Neutrophil (primary cell): ENCODE data around the gene ZFP91.

Experiments used
- H3K27ac ChIP-seq: fragments of 200-600 bp; sonication (generic); 2 replicates; pipeline ENCODE4 v1.5.1; 2016; ENCODE audit warnings: mild to moderate bottlenecking, moderate library complexity
- H3K27me3 ChIP-seq: fragments of 200-600 bp; sonication (generic); 2 replicates; pipeline ENCODE4 v1.6.0; 2016; ENCODE audit warnings: mild to moderate bottlenecking
- H3K36me3 ChIP-seq: fragments of 200-600 bp; sonication (generic); 2 replicates; pipeline ENCODE4 v1.5.1; 2017
- H3K4me1 ChIP-seq, 2 experiments: fragments of 200-600 bp in 1 of 2; sonication (generic) in 1 of 2; 1 replicate in 1 of 2; 2 replicates in 1 of 2; pipeline versions ENCODE4 v1.5.1 to v1.6.1; 2013 to 2016; ENCODE audit warnings: low read depth in 1 of 2, low read length in 1 of 2, mild to moderate bottlenecking in 1 of 2, moderate library complexity in 1 of 2; ENCODE audit not compliant: control insufficient read depth in 1 of 2, insufficient read depth in 1 of 2
- H3K4me3 ChIP-seq, 2 experiments: fragments of 200-600 bp in 1 of 2; sonication (generic) in 1 of 2; 1 replicate in 1 of 2; 2 replicates in 1 of 2; pipeline ENCODE4 v1.5.1; 2013 to 2016; ENCODE audit warnings: low read depth in 1 of 2, low read length in 1 of 2, mild to moderate bottlenecking in 1 of 2, moderate library complexity in 1 of 2
- H3K9me3 ChIP-seq: fragments of 200-600 bp; sonication (generic); 2 replicates; pipeline ENCODE4 v1.5.1; 2016
- CTCF ChIP-seq: fragments of 200-600 bp; sonication (generic); IDR thresholded peaks from 2 replicates; pipeline ENCODE4 v1.5.1; 2016; ENCODE audit warnings: antibody characterized with exemption

The ZFP91 gene

GRCh38 chr11:58591659-58592058, 12.8 kb downstream of the ZFP91 start:
- H3K4me1 ChIP-seq: peaks cover 0 to 3% of the 10 kb centered on the region in 2 experiments
- no peak for TF ChIP-seq CTCF
- H3K27me3 ChIP-seq: no peaks in the 10 kb centered on the region
- no peaks in the 10 kb centered on the region for H3K9me3 ChIP-seq
- no peak overlapping the region for H3K27ac ChIP-seq
- H3K36me3 ChIP-seq: peaks cover 7% of the 10 kb centered on the region
- H3K4me3 ChIP-seq: no peak overlapping the region

- Histone ChIP-seq H3K27me3 (no peaks in the 10 kb centered on the region), H3K27ac (no peak overlapping the region), H3K4me1 (no peaks in the 10 kb centered on the region), H3K4me3 (no peak overlapping the region), H3K36me3 (peaks cover 7% of the 10 kb centered on the region), H3K9me3 (no peaks in the 10 kb centered on the region)
- no peak for TF ChIP-seq CTCF
Measured at GRCh38 chr11:58592760-58593472, 14.1 kb downstream of the ZFP91 start.

- Histone ChIP-seq H3K9me3 (no peaks in the 10 kb centered on the region), H3K4me1 (no peaks in the 10 kb centered on the region), H3K4me3 (no peak overlapping the region), H3K27ac (no peak overlapping the region), H3K27me3 (no peaks in the 10 kb centered on the region), H3K36me3 (peaks cover 7% of the 10 kb centered on the region)
- no peak for TF ChIP-seq CTCF
Measured at GRCh38 chr11:58594826-58595225, 16.0 kb downstream of the ZFP91 start.

GRCh38 chr11:58596621-58597020, 17.8 kb downstream of the ZFP91 start:
- H3K4me3 ChIP-seq: no peak overlapping the region
- no peak overlapping the region for H3K27ac ChIP-seq
- H3K4me1 ChIP-seq: no peaks in the 10 kb centered on the region
- H3K9me3 ChIP-seq: no peaks in the 10 kb centered on the region
- H3K36me3 ChIP-seq: peaks cover 7% of the 10 kb centered on the region
- TF ChIP-seq CTCF: no peak
- H3K27me3 ChIP-seq: no peaks in the 10 kb centered on the region

- Histone ChIP-seq H3K4me1 (no peaks in the 10 kb centered on the region), H3K4me3 (no peak overlapping the region), H3K27ac (no peak overlapping the region), H3K27me3 (no peaks in the 10 kb centered on the region), H3K36me3 (peaks cover 7% of the 10 kb centered on the region), H3K9me3 (no peaks in the 10 kb centered on the region)
- no peak for TF ChIP-seq CTCF
Measured at GRCh38 chr11:58597486-58598144, 18.8 kb downstream of the ZFP91 start.
